ENCODE measurements around the gene C10orf143.

GRCh38 chr10:130111852-130112180 lies 1.2 kb upstream of the C10orf143 start:
- TF ChIP-seq CTCF (IDR thresholded peaks at IDR 0.05) (no peak), POLR2A (IDR thresholded peaks at IDR 0.05) (no peak)

Data from uterus (tissue), 2 donors.